Ramos (cell line): ENCODE data around the gene TVP23A.

Source experiments
- in situ Hi-C: fragments of 300-500 bp; cut with MboI; formaldehyde crosslinking; loops from one replicate; pipeline ENCODE4 v1.14.3; 2022; ENCODE audit warnings: low sequenced_read_pairs; ENCODE audit not compliant: unreplicated experiment

TVP23A gene

DNA sequence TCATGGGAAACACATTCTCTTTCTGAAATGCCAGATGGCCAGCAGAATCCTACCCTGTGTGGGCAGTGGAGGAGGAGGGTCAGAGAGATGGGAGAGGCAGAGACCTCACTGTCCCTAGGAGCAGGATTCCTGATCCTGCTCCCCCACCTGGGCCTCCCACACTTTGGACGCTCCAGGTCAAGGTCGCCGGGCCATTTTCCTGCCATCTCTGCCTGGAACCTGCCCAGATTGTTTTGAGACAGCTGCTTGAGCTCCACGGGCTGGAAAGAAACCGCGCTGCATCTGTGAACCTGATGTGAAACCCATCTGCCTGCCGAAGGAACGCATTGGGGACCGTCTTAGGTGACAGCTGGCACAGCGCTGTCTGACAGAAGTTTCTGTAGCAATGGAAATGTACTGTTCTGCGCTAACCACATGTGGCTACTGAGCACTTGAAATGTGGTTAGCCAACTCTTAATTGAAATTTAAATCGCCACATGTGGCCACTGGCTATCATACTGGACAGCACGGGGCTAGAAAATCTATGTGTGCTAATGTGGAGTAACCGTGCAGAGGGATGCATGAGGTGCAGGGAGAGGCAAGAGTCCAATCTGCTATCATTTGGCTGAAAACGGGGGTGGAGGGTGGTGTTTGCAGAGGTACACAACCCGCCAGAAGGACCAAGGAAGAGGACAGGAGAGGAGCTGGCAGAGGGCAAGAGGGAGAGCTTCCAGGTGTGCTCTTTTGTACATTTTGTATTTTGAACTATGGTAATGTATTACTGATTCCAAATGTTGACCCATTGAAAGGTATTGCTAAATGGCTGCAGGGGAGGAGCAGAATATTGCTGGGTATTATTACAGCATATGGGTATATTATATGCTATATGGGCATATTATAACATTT, 90.3 kb downstream of the TVP23A start:
- in situ Hi-C loops: loop anchor here (25.0 kb wide), 1 partner anchor 466 kb away; no protein-coding TSS in a partner anchor
